GM12875 (cell line): ENCODE results near the gene EBPL.

Experiments used
- H3K4me3 ChIP-seq: one replicate; pipeline ENCODE4 v1.5.1; 2011; ENCODE audit warnings: low read depth, low read length, control low read depth
- TF ChIP-seq, protein P1 (sequence below): IDR thresholded peaks from 2 replicates; pipeline ENCODE4 v1.5.1; 2011; ENCODE audit warnings: low read depth, mild to moderate bottlenecking, control low read depth, inconsistent platforms, low read length, moderate library complexity, borderline replicate concordance; ENCODE audit not compliant: insufficient read depth

The EBPL gene

DNA sequence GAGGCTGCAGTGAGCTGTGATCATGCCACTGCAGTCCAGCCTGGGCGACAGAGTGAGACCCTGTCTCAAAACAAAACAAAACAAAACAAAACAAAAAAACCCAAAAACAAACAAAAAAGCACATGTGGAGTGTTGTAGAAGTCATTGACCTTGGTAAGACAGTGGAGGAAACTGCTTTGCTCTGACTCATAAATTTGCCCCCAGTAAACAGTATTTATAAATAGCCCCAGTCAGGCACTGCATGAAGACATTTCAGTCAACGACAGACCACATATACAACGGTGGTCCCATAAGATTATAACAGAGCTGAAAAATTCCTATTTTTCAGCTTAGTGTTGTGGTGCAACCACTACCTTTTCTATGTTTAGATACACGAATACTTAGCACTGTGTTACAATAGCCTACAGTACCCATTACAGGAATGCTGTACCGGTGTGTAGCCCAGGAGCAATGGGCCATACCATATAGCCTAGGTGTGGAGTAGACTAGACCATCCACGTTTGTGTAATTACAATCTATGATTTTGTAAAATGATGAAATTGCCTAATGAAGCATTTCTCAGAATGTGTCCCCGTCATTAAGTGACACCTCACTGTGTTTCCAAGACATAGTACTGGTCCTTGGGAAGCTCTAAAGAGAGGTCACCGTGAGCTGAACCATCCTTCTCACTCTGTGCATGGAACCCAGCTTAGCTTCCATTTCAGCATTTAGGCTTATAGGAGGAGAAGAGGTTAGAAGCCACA lies 61.9 kb downstream of the EBPL start:
- TF ChIP-seq, protein P1, sequence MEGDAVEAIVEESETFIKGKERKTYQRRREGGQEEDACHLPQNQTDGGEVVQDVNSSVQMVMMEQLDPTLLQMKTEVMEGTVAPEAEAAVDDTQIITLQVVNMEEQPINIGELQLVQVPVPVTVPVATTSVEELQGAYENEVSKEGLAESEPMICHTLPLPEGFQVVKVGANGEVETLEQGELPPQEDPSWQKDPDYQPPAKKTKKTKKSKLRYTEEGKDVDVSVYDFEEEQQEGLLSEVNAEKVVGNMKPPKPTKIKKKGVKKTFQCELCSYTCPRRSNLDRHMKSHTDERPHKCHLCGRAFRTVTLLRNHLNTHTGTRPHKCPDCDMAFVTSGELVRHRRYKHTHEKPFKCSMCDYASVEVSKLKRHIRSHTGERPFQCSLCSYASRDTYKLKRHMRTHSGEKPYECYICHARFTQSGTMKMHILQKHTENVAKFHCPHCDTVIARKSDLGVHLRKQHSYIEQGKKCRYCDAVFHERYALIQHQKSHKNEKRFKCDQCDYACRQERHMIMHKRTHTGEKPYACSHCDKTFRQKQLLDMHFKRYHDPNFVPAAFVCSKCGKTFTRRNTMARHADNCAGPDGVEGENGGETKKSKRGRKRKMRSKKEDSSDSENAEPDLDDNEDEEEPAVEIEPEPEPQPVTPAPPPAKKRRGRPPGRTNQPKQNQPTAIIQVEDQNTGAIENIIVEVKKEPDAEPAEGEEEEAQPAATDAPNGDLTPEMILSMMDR: no peak
- peak overlapping the region; percentile 66 for H3K4me3 ChIP-seq

DNA sequence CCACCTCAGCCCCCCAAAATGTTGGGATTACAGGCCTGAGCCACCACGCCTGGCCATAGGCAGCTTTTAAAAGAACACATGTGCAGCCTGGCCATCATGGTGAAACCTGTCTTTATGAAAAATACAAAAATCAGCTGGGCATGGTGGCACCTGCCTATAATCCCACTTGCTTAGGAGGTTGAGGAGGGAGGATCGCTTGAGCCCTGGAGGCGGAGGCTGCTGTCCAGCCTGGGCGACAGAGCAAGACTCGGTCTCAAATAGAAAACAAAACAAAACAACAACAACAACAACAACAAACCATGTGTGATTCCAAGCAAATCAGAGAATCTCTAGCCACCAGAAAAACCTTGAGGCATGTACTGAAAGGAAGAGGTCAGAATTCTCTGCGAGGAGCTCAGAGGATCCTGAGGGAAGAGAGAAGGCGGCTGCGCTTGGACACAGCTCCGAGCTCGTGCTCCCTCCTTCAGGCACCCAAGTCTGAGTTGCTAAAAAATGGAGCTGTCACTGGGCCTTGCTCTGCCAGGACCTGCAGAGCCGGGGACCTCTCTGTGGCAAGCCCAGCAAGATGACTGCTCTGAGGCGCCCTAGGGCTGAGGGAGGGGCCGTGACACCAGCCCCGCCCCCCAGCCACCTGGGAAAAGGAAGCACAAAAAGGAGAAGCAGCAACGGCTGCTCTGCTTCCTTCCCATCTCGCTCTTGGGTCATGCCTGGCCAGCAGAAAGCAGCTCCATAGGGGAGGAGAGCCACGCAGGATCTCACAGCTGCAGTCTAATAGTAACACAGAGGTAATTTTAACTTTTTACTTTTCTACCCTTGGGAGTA lies 63.2 kb downstream of the EBPL start, which contains the start of gene ARL11:
Gene ARL11, plus strand, starts transcription at position 677 of the 822 bp plus-strand sequence. CDS start 1,941 bp downstream, outside the sequence.
- H3K4me3 ChIP-seq: peak within 1 kb of the TSS; percentile 66
- TF ChIP-seq, protein P1: no peak

DNA sequence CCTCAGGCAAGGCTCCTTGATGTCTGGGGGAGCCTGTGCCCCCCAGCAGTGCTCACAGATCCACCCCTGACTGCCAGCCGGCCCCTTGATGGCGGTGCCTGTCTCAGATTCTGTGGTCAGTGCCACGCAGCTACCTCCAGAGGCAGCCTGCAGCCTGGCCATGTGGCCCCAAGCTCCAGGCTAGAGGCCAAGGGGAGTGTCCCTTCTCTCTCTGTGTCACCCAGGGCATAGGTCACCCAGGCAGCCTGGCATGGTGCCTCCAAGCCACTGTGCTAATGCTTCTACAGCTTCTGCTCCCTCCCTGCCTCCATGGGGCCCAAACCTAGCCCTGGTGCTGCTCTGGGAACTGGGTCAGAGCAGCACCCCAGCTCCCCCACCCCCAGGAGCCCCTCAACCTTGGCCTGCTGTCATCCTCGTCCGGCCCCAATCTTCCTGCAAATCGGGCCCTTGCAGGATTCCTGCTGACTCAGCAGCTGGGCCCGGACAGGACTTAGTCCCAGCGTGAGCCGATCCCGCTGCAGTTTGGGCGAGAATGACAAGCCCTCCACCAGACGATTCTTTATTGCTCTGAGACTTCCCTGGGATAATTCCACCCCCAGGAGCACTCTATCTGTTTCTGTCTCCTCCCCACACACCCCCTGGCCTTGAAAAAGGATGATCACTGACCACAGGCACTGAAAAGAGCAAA lies 65.8 kb downstream of the EBPL start:
- no peak overlapping the region for H3K4me3 ChIP-seq
- TF ChIP-seq, protein P1: no peak

DNA sequence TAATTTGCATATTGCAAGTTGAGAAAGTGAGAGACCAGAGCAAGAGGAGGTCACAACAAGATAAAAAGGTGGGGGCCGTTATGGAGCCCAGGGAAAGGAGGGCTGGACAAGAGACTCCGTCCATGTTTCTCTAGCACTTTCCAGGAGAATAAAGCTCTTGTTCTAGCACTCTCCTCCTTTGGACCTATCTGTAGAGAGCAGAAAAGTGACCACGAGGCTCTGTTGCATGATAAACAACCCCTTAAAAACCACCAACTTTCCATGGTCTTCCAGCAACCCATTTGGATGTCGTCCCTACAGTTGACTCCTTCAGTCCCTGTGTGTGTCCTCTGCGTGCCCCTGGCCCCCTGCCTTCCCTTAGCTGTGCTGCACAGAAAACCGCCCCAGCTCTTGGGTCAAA lies 67.1 kb downstream of the EBPL start:
- H3K4me3 ChIP-seq: no peak overlapping the region
- TF ChIP-seq, protein P1: no peak

DNA sequence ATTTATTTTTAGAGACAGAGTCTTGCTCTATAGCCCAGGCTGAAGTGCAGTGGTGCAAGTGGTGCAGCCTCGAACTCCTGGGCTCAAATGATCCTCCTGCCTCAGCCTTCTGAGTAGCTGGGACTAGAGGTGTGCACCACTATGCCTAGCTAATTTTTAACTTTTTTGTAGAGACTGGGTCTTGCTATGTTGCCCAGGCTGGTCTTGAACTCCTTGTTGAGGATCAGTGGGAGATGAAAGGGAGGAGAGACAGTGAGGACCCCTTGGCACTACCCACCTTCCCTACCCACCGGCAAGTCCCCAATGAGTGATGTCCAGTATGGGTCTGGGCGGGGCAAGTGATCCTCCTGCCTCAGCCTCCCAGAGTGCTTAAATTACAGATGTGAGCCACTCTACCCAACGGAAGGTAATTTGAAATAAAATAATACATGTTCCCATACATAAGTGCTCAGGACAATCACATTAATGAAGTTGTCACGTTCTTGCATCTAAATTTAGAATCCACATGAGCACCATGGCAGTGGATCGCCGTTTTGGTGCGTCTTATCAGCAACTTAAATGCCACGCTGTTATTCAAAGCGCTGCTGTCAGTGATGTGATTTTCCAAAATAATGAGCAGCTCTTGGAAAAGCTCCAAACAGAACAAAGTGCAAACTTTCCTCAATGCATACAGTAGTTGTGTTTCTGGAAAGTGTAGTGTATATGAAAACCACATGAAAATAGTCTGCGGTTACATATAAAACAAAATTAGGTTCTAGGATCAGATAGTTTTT lies 68.9 kb downstream of the EBPL start:
- TF ChIP-seq, protein P1: no peak
- H3K4me3 ChIP-seq: no peak overlapping the region

DNA sequence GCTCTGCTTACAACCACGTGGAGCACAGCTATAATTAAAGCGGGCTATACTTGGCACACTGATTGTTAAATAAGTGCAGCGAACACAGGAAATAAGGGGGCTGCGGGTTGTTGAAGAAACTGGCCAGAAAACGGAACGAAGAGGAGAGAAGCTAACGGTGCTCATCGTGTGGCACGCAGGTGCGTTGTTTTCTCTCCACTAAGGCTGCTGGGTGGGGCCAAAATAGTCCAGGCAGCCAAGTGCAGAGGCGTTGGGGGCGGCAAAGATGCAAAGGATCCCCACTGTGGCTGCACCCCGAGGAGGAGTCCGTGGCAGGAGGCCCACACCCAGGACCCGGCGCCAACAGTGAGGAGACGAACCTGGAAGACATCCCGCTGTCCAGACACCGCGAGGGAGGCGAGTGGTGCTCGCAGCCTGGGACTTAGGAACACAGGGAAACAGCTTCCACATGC lies 71.1 kb downstream of the EBPL start:
- no peak overlapping the region for H3K4me3 ChIP-seq
- TF ChIP-seq, protein P1: no peak
